Measurements from ENCODE around the gene ADH7.

- TF ChIP-seq, protein P1, sequence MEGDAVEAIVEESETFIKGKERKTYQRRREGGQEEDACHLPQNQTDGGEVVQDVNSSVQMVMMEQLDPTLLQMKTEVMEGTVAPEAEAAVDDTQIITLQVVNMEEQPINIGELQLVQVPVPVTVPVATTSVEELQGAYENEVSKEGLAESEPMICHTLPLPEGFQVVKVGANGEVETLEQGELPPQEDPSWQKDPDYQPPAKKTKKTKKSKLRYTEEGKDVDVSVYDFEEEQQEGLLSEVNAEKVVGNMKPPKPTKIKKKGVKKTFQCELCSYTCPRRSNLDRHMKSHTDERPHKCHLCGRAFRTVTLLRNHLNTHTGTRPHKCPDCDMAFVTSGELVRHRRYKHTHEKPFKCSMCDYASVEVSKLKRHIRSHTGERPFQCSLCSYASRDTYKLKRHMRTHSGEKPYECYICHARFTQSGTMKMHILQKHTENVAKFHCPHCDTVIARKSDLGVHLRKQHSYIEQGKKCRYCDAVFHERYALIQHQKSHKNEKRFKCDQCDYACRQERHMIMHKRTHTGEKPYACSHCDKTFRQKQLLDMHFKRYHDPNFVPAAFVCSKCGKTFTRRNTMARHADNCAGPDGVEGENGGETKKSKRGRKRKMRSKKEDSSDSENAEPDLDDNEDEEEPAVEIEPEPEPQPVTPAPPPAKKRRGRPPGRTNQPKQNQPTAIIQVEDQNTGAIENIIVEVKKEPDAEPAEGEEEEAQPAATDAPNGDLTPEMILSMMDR (conservative IDR thresholded peaks at IDR 0.05 in 1 of 2, IDR thresholded peaks at IDR 0.05 in 1 of 2; ENCODE audit: low read depth in 1 of 2, low read length in 2 of 2): no peak
- TF ChIP-seq EZH2 (IDR thresholded peaks at IDR 0.05; ENCODE audit: low read length, missing control alignments): no peak
These were observed 22.5 kb upstream of the ADH7 start for GRCh38 chr4:99457676-99458075.
